OCI-LY1 (cell line): Measurements from ENCODE around the gene PUS3.

Experiments
- H2AFZ ChIP-seq: fragments of 200-600 bp; sonication (generic), shearing (Covaris generic); 2 replicates; pipeline ENCODE4 v1.6.0; 2014; ENCODE audit warnings: antibody characterized with exemption, mild to moderate bottlenecking, low read length
- H3F3A ChIP-seq: fragments of 200-600 bp; sonication (generic), shearing (Covaris generic); 2 replicates; pipeline ENCODE4 v1.6.0; 2014; ENCODE audit warnings: mild to moderate bottlenecking, antibody characterized with exemption, low read length, moderate library complexity; ENCODE audit not compliant: insufficient read depth
- H3K27ac ChIP-seq: fragments of 200-600 bp; sonication (generic); 2 replicates; pipeline ENCODE4 v1.5.1; 2014; ENCODE audit warnings: low read length, mixed run types, mild to moderate bottlenecking, low read depth; ENCODE audit not compliant: poor library complexity, severe bottlenecking
- H3K27me3 ChIP-seq: fragments of 200-600 bp; sonication (generic); 2 replicates; pipeline ENCODE4 v1.6.0; 2014; ENCODE audit warnings: antibody characterized with exemption, mild to moderate bottlenecking, low read length, moderate library complexity; ENCODE audit not compliant: insufficient read depth
- H3K36me3 ChIP-seq: fragments of 200-600 bp; sonication (generic); 2 replicates; pipeline ENCODE4 v1.6.1; 2014; ENCODE audit warnings: mild to moderate bottlenecking, antibody characterized with exemption, low read length, moderate library complexity, mixed read lengths; ENCODE audit not compliant: insufficient read depth
- H3K4me1 ChIP-seq: fragments of 200-600 bp; sonication (generic); 2 replicates; pipeline ENCODE4 v1.5.1; 2014; ENCODE audit warnings: mild to moderate bottlenecking, low read length, moderate library complexity; ENCODE audit not compliant: insufficient read depth, severe bottlenecking
- H3K4me2 ChIP-seq: fragments of 200-600 bp; sonication (generic), shearing (Covaris generic); 2 replicates; pipeline ENCODE4 v1.6.1; 2014; ENCODE audit warnings: low read length
- H3K4me3 ChIP-seq: fragments of 200-600 bp; sonication (generic); 2 replicates; pipeline ENCODE4 v1.5.1; 2014; ENCODE audit warnings: low read length, low read depth, mild to moderate bottlenecking, mixed read lengths; ENCODE audit not compliant: poor library complexity, severe bottlenecking
- H3K79me2 ChIP-seq: fragments of 200-600 bp; shearing (Covaris generic); 2 replicates; pipeline ENCODE4 v1.6.1; 2016; ENCODE audit warnings: mixed run types, low read length, mixed read lengths; ENCODE audit not compliant: insufficient read depth
- H3K9ac ChIP-seq: fragments of 200-600 bp; sonication (generic), shearing (Covaris generic); 2 replicates; pipeline ENCODE4 v1.6.1; 2014; ENCODE audit warnings: mild to moderate bottlenecking, low read length, mixed read lengths
- H3K9me2 ChIP-seq: fragments of 200-600 bp; sonication (generic), shearing (Covaris generic); 2 replicates; pipeline ENCODE4 v1.6.1; 2014; ENCODE audit warnings: low read depth, mild to moderate bottlenecking, low read length, mixed read lengths
- H3K9me3 ChIP-seq: fragments of 200-600 bp; shearing (Covaris generic); 2 replicates; pipeline ENCODE4 v1.6.1; 2014; ENCODE audit warnings: low read length, mixed read lengths
- H4K20me1 ChIP-seq: fragments of 200-600 bp; sonication (generic), shearing (Covaris generic); 2 replicates; pipeline ENCODE4 v1.6.0; 2016; ENCODE audit warnings: mild to moderate bottlenecking, low read length; ENCODE audit not compliant: insufficient read depth
- CTCF ChIP-seq: fragments of 200-600 bp; sonication (generic), shearing (Covaris generic); IDR thresholded peaks from 2 replicates; pipeline ENCODE4 v1.5.1; 2017; ENCODE audit warnings: mild to moderate bottlenecking, antibody characterized with exemption, low read length, moderate library complexity, mixed read lengths
- EZH2 ChIP-seq: fragments of 200-600 bp; sonication (generic), shearing (Covaris generic); IDR thresholded peaks from 2 replicates; pipeline ENCODE4 v1.8.0; 2017; ENCODE audit warnings: borderline replicate concordance, mixed run types, mild to moderate bottlenecking, antibody characterized with exemption, low read length, moderate library complexity, mixed read lengths

PUS3 gene

GRCh38 chr11:125938418-125938817, 35.4 kb upstream of the PUS3 start:
- H3K4me1 ChIP-seq: no peaks in the 10 kb centered on the region
- no peak overlapping the region for H3K4me2 ChIP-seq
- H4K20me1 ChIP-seq: no peaks in the 10 kb centered on the region
- no peaks in the 10 kb centered on the region for H3K9me3 ChIP-seq
- no peak for TF ChIP-seq CTCF
- no peak for TF ChIP-seq EZH2
- no peaks in the 10 kb centered on the region for H3K27me3 ChIP-seq
- H3K9me2 ChIP-seq: no peaks in the 10 kb centered on the region
- no peaks in the 10 kb centered on the region for H3F3A ChIP-seq
- H2AFZ ChIP-seq: no peak overlapping the region
- H3K79me2 ChIP-seq: no peaks in the 10 kb centered on the region
- no peak overlapping the region for H3K4me3 ChIP-seq
- H3K27ac ChIP-seq: no peak overlapping the region
- no peaks in the 10 kb centered on the region for H3K36me3 ChIP-seq
- H3K9ac ChIP-seq: no peak overlapping the region

GRCh38 chr11:125935618-125936199, 32.7 kb upstream of the PUS3 start:
- Histone ChIP-seq H2AFZ (no peak overlapping the region), H3K9me2 (no peaks in the 10 kb centered on the region), H3K4me1 (no peaks in the 10 kb centered on the region), H3K79me2 (no peaks in the 10 kb centered on the region), H4K20me1 (no peaks in the 10 kb centered on the region), H3K4me2 (no peak overlapping the region), H3K4me3 (no peak overlapping the region), H3K9me3 (no peaks in the 10 kb centered on the region), H3K36me3 (no peaks in the 10 kb centered on the region), H3K27ac (no peak overlapping the region), H3K27me3 (no peaks in the 10 kb centered on the region), H3K9ac (no peak overlapping the region), H3F3A (no peaks in the 10 kb centered on the region)
- TF ChIP-seq CTCF (no peak), EZH2 (no peak)

- no peaks in the 10 kb centered on the region for H3K4me1 ChIP-seq
- H3K79me2 ChIP-seq: no peaks in the 10 kb centered on the region
- no peaks in the 10 kb centered on the region for H4K20me1 ChIP-seq
- no peaks in the 10 kb centered on the region for H3K27me3 ChIP-seq
- H3K4me2 ChIP-seq: no peak overlapping the region
- H2AFZ ChIP-seq: no peak overlapping the region
- TF ChIP-seq CTCF: no peak
- no peak for TF ChIP-seq EZH2
- H3K9ac ChIP-seq: no peak overlapping the region
- H3K4me3 ChIP-seq: no peak overlapping the region
- no peaks in the 10 kb centered on the region for H3K9me3 ChIP-seq
- H3K9me2 ChIP-seq: no peaks in the 10 kb centered on the region
- H3K36me3 ChIP-seq: no peaks in the 10 kb centered on the region
- no peaks in the 10 kb centered on the region for H3F3A ChIP-seq
- no peak overlapping the region for H3K27ac ChIP-seq
These were observed 32.0 kb upstream of the PUS3 start for GRCh38 chr11:125935056-125935455.
